SK-N-MC (cell line): ENCODE measurements around the gene GPR179.

Experiments
- EZH2 ChIP-seq: fragments of 200-600 bp; sonication (generic); IDR thresholded peaks from one replicate; pipeline ENCODE4 v1.6.1; 2017; ENCODE audit warnings: antibody characterized with exemption
- FOXP2 ChIP-seq: optimal IDR thresholded peaks from 2 replicates; pipeline ENCODE3; 2011; ENCODE audit warnings: mild to moderate bottlenecking, moderate library complexity; ENCODE audit not compliant: insufficient read depth; ENCODE audit errors: extremely low read length, control extremely low read depth
- POLR2AphosphoS5 ChIP-seq: IDR thresholded peaks from 2 replicates; pipeline ENCODE4 v1.6.1; 2012; ENCODE audit warnings: mild to moderate bottlenecking, low read depth, low read length, borderline replicate concordance

- TF ChIP-seq POLR2AphosphoS5 (no peak), EZH2 (no peak), FOXP2 (no peak)
Measured at GRCh38 chr17:38353668-38354067, 9.9 kb upstream of the GPR179 start.
